K562 (cell line): ENCODE measurements around the gene ZMYND8. TPM values are rescaled to one million over a fixed set of nuclear protein-coding genes. Genes with fewer than 3 reads are reported as not detected.

Source experiments
- CEBPB ChIP-seq: fragments of 450-650 bp; IDR thresholded peaks from 2 replicates; pipeline ENCODE4 v1.6.1; 2016; ENCODE audit warnings: missing genetic modification characterization, missing compliant biosample characterization
- DMBX1 ChIP-seq: fragments of 250-450 bp; sonication (Bioruptor Pico); IDR thresholded peaks from 2 replicates; pipeline ENCODE4 v1.8.0; 2022; ENCODE audit warnings: inconsistent platforms, mild to moderate bottlenecking, moderate library complexity, borderline replicate concordance
- ESRRB ChIP-seq: fragments of 250-450 bp; sonication (Bioruptor Pico); IDR thresholded peaks from 2 replicates; pipeline ENCODE4 v1.5.0; 2020; ENCODE audit warnings: mild to moderate bottlenecking, moderate library complexity, borderline replicate concordance
- FOXA1 ChIP-seq: fragments of 450-650 bp; IDR thresholded peaks from 2 replicates; pipeline ENCODE4 v1.6.1; 2016; ENCODE audit warnings: mild to moderate bottlenecking, borderline replicate concordance
- MXI1 ChIP-seq: IDR thresholded peaks from 2 replicates; pipeline ENCODE4 v1.6.1; 2011; ENCODE audit warnings: low read depth, mild to moderate bottlenecking, improper control_type of control experiment, low read length
- NFRKB ChIP-seq: fragments of 450-650 bp; IDR thresholded peaks from 2 replicates; pipeline ENCODE4 v1.6.1; 2016; ENCODE audit warnings: low read depth
- PRMT5 ChIP-seq: sonication (generic); formaldehyde crosslinking; IDR thresholded peaks from 2 replicates; pipeline ENCODE4 v1.5.0; 2020; ENCODE audit warnings: missing genetic modification reagents
- PYGO2 ChIP-seq: fragments of 450-650 bp; IDR thresholded peaks from 2 replicates; pipeline ENCODE4 v1.6.1; 2016; ENCODE audit warnings: mild to moderate bottlenecking, missing genetic modification characterization, moderate library complexity, missing compliant biosample characterization
- SMARCC2 ChIP-seq: fragments of 450-650 bp; IDR thresholded peaks from 2 replicates; pipeline ENCODE4 v1.6.1; 2017; ENCODE audit warnings: antibody characterized with exemption, moderate library complexity, mild to moderate bottlenecking, low read depth
- SNIP1 ChIP-seq: fragments of 450-650 bp; IDR thresholded peaks from 2 replicates; pipeline ENCODE4 v1.7.1; 2017; ENCODE audit warnings: low read depth, mild to moderate bottlenecking
- TRIM28 ChIP-seq: fragments of 450-650 bp; IDR thresholded peaks from 2 replicates; pipeline ENCODE4 v1.6.1; 2017
- ZNF408 ChIP-seq: fragments of 250-450 bp; sonication (Bioruptor Pico); IDR thresholded peaks from 2 replicates; pipeline ENCODE4 v1.4.0; 2020; ENCODE audit warnings: low read depth, mild to moderate bottlenecking, moderate library complexity
- ZNF551 ChIP-seq: fragments of 250-450 bp; sonication (Bioruptor Pico); IDR thresholded peaks from 2 replicates; pipeline ENCODE4 v1.5.0; 2021; ENCODE audit warnings: mild to moderate bottlenecking, moderate library complexity
- ZNF780A ChIP-seq: fragments of 250-450 bp; sonication (Bioruptor Pico); IDR thresholded peaks from 2 replicates; pipeline ENCODE4 v1.5.0; 2021; ENCODE audit warnings: mild to moderate bottlenecking
- ZNF830 ChIP-seq: fragments of 250-450 bp; sonication (Bioruptor Pico); IDR thresholded peaks from 2 replicates; pipeline ENCODE4 v1.5.0; 2021; ENCODE audit warnings: mild to moderate bottlenecking
- polyA plus RNA-seq, 8 experiments: library from polyadenylated mRNA; depleted of rRNA in 4 of 8; stranded (reverse) in 5 of 8; unstranded in 3 of 8; fragments of >200 nt; fragmentation: Nextera tagmentation in 2 of 8; fragmentation: Illumina TruSeq in 1 of 8; extraction: Ambion mirVana in 2 of 8; extraction: Trizol in 1 of 8; gene quantifications; 2 replicates each; pipeline versions ENCODE4 v1.2.1 to v1.2.3, GENCODE V29; 2011 to 2014; ENCODE audit warnings: inconsistent platforms in 1 of 8, missing spikeins in 1 of 8
- total RNA-seq, 7 experiments: library from RNA; depleted of rRNA in 6 of 7; stranded (reverse); fragments of >200 nt in 6 of 7; fragmentation: Illumina TruSeq in 2 of 7; extraction: Trizol in 2 of 7; gene quantifications; 2 replicates each; pipeline versions ENCODE4 v1.2.1 to v1.2.3, GENCODE V29; 2011 to 2021; ENCODE audit warnings: low replicate concordance in 1 of 7
- TF ChIP-seq, protein P1 (sequence below): fragments of 450-650 bp; IDR thresholded peaks from 2 replicates; pipeline ENCODE4 v1.6.1; 2016; ENCODE audit warnings: low read depth
- TF ChIP-seq, protein P2 (sequence below): fragments of 450-650 bp; IDR thresholded peaks from 2 replicates; pipeline ENCODE4 v1.6.1; 2017; ENCODE audit warnings: mild to moderate bottlenecking, moderate library complexity
- TF ChIP-seq, protein P3 (sequence below): fragments of 450-650 bp; formaldehyde crosslinking; IDR thresholded peaks from 2 replicates; pipeline ENCODE4 v1.4.0; 2020; ENCODE audit warnings: mild to moderate bottlenecking, moderate library complexity

ZMYND8 gene
- total and polyA plus RNA-seq, 9 of the 15 experiments (the other 6 are each of a cell fraction or from before 2014, with no cell fraction given), result 31.8 to 148 (median 71.9) TPM

DNA sequence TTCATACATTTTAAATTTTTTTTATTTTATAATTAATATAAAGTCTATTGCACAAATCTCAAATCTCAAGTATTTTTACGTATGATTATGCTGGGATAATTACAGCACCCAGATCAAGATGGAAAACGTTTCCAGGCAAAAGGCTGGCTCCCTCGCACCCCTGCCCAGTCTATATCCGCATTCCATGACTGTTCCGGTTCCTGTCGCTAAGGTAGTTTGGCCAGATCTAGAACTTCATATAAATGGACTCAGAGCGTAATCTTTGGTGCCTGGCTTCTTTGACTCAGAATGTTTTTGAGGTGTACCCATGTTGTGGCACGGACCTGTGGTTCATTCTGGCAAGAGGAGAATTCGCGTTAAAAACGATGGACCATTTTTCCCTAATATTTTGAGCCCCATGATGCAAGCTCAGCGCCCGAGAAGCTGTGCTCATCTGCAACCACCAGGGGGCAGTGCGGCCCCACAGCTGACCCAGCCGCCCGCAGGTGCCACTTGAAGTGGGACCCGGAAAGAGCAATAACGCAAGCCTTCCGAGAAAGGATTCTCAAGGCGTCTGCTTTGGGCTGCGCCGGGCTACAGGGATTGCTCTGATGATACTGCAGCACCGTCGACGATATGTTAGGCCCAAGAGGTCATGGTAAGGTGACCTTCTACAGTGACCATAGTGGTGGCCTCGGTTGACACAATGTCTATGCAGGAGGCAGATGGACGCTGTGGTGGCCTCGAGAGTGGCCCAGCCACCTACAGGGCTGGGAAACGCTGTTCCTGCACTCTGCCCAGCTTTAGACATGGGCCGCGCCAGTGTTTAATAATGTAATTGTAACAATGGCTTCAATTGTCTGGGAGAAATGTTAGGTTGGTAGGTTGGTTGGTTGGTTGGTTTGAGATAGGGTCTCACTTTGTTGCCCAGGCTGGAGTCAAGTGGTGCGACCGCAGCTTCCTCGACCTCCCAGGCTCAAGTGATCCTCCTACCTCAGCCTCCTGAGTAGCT, 160.1 kb downstream of the ZMYND8 start (continued):
- no peak for TF ChIP-seq PYGO2 (tag)
- peak; percentile 53; the same call in 1 of the 2 replicates for TF ChIP-seq DMBX1 (CRISPR knock-in tag)
- no peak for TF ChIP-seq ZNF780A (CRISPR knock-in tag)
- no peak for TF ChIP-seq PRMT5 (CRISPR knock-in tag)
- TF ChIP-seq, protein P1, sequence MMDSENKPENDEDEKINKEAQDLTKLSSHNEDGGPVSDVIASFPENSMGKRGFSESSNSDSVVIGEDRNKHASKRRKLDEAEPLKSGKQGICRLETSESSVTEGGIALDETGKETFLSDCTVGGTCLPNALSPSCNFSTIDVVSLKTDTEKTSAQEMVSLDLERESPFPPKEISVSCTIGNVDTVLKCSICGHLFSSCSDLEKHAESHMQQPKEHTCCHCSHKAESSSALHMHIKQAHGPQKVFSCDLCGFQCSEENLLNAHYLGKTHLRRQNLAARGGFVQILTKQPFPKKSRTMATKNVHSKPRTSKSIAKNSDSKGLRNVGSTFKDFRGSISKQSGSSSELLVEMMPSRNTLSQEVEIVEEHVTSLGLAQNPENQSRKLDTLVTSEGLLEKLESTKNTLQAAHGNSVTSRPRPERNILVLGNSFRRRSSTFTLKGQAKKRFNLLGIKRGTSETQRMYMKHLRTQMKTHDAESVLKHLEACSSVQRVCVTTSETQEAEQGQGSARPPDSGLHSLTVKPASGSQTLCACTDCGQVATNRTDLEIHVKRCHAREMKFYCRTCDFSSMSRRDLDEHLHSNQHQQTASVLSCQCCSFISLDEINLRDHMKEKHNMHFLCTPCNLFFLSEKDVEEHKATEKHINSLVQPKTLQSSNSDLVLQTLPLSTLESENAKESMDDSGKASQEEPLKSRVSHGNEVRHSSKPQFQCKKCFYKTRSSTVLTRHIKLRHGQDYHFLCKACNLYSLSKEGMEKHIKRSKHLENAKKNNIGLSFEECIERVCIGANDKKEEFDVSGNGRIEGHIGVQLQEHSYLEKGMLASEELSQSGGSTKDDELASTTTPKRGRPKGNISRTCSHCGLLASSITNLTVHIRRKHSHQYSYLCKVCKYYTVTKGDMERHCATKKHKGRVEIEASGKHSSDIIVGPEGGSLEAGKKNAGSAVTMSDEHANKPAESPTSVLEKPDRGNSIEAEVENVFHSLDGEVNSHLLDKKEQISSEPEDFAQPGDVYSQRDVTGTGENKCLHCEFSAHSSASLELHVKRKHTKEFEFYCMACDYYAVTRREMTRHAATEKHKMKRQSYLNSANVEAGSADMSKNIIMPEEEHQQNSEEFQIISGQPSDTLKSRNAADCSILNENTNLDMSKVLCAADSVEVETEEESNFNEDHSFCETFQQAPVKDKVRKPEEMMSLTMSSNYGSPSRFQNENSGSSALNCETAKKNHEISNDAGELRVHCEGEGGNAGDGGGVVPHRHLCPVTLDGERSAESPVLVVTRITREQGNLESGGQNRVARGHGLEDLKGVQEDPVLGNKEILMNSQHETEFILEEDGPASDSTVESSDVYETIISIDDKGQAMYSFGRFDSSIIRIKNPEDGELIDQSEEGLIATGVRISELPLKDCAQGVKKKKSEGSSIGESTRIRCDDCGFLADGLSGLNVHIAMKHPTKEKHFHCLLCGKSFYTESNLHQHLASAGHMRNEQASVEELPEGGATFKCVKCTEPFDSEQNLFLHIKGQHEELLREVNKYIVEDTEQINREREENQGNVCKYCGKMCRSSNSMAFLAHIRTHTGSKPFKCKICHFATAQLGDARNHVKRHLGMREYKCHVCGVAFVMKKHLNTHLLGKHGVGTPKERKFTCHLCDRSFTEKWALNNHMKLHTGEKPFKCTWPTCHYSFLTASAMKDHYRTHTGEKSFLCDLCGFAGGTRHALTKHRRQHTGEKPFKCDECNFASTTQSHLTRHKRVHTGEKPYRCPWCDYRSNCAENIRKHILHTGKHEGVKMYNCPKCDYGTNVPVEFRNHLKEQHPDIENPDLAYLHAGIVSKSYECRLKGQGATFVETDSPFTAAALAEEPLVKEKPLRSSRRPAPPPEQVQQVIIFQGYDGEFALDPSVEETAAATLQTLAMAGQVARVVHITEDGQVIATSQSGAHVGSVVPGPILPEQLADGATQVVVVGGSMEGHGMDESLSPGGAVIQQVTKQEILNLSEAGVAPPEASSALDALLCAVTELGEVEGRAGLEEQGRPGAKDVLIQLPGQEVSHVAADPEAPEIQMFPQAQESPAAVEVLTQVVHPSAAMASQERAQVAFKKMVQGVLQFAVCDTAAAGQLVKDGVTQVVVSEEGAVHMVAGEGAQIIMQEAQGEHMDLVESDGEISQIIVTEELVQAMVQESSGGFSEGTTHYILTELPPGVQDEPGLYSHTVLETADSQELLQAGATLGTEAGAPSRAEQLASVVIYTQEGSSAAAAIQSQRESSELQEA, result no peak
- TF ChIP-seq, protein P2, sequence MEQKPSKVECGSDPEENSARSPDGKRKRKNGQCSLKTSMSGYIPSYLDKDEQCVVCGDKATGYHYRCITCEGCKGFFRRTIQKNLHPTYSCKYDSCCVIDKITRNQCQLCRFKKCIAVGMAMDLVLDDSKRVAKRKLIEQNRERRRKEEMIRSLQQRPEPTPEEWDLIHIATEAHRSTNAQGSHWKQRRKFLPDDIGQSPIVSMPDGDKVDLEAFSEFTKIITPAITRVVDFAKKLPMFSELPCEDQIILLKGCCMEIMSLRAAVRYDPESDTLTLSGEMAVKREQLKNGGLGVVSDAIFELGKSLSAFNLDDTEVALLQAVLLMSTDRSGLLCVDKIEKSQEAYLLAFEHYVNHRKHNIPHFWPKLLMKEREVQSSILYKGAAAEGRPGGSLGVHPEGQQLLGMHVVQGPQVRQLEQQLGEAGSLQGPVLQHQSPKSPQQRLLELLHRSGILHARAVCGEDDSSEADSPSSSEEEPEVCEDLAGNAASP, result no peak
- TF ChIP-seq SNIP1, result no peak
- TF ChIP-seq NFRKB, result no peak
- no peak for TF ChIP-seq ZNF830
- no peak for TF ChIP-seq TRIM28
- TF ChIP-seq SMARCC2, result no peak
- TF ChIP-seq CEBPB (tag), result peak; percentile 78
- no peak for TF ChIP-seq ESRRB (CRISPR knock-in tag)
- TF ChIP-seq, protein P3, sequence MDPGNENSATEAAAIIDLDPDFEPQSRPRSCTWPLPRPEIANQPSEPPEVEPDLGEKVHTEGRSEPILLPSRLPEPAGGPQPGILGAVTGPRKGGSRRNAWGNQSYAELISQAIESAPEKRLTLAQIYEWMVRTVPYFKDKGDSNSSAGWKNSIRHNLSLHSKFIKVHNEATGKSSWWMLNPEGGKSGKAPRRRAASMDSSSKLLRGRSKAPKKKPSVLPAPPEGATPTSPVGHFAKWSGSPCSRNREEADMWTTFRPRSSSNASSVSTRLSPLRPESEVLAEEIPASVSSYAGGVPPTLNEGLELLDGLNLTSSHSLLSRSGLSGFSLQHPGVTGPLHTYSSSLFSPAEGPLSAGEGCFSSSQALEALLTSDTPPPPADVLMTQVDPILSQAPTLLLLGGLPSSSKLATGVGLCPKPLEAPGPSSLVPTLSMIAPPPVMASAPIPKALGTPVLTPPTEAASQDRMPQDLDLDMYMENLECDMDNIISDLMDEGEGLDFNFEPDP, result no peak
- no peak for TF ChIP-seq ZNF408
- TF ChIP-seq ZNF551 (CRISPR knock-in tag), result no peak
- TF ChIP-seq FOXA1, result no peak
- no peak for TF ChIP-seq MXI1
